ENCODE results near the gene ARRDC1.

DNA sequence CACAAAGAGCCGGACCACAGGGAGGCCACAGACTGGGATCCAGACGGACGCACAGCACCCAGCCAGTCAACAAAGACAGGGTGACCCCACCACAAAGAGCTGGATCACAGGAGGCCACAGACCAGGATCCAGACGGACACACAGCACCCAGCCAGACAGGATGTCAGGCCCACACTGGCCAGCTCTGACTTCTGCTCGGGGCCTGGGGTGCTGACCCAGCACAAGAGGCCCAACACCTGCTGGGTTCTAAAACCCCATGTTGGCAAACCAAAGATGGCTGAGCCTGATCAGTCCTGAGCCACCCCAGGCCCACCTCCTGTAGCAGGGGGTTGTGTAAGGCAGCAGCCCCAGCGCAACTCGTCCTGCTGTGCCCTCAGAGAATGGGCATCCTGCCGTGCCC is 21.5 kb upstream of the ARRDC1 start:
- TF ChIP-seq, protein P1, sequence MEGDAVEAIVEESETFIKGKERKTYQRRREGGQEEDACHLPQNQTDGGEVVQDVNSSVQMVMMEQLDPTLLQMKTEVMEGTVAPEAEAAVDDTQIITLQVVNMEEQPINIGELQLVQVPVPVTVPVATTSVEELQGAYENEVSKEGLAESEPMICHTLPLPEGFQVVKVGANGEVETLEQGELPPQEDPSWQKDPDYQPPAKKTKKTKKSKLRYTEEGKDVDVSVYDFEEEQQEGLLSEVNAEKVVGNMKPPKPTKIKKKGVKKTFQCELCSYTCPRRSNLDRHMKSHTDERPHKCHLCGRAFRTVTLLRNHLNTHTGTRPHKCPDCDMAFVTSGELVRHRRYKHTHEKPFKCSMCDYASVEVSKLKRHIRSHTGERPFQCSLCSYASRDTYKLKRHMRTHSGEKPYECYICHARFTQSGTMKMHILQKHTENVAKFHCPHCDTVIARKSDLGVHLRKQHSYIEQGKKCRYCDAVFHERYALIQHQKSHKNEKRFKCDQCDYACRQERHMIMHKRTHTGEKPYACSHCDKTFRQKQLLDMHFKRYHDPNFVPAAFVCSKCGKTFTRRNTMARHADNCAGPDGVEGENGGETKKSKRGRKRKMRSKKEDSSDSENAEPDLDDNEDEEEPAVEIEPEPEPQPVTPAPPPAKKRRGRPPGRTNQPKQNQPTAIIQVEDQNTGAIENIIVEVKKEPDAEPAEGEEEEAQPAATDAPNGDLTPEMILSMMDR (IDR thresholded peaks at IDR 0.05) = no peak
- TF ChIP-seq POLR2A (IDR thresholded peaks at IDR 0.05) (no peak), EP300 (IDR thresholded peaks at IDR 0.05) (no peak)

Measured in ovary (tissue), 3 donors.